NCI-H345 (cell line): Measurements from ENCODE around the gene SMAGP.
"Not testable (repeated sequence)": the region's sequence is repeated elsewhere in the genome, so short reads cannot be mapped to it uniquely, and the experiment has no call there.

Experiments
- DNase-seq: peaks from one replicate; lab custom pipeline; 2025; lab: John Stamatoyannopoulos, UW

SMAGP gene

GRCh38 chr12:51264297-51264696 lies 5.9 kb downstream of the SMAGP start:
- no peak for DNase-seq

DNA sequence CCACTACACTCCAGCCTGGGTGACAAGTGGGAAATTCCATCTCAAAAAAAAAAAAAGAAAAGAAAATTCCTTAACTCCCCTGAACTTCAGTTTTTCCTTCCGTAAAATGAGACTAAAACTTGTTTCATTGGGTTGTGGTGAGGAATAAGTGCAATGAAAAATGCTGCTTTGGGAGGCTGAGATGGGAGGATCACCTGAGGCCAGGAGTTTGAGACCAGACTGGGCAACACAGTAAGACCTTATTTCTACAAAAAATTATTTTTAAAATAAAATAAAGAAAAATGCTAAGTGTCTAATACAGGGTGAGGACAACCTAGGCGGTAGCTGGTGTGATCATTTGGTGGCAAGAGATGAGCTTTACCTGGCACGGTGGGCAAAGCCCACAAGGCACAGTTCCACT lies 6.9 kb downstream of the SMAGP start:
- no peak for DNase-seq

DNA sequence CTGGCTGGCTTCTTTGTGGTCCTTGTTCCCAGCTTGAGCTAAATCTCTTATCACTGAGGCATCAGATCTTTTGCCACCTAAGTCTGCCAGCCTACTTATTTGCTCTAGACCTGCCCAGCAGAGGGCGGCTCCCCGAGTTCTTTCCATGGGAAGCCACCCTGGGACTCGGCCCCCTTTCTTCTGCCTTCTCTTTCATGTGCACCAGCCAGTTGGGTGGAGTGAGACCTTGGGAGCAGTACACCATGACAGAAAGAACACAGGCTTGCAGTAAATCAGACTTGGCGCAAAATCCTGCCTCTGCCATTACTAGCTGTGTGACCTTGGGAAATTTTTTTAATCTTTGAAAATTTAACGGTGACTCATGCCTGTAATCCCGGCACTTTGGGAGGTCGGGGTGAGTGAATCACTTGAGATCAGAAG lies 7.4 kb downstream of the SMAGP start:
- no peak for DNase-seq

- DNase-seq = not testable (repeated sequence)
Measured at GRCh38 chr12:51259600-51259999, 10.6 kb downstream of the SMAGP start.

- no peak for DNase-seq
Measured at GRCh38 chr12:51254536-51254935, 15.7 kb downstream of the SMAGP start.

- no peak for DNase-seq
Measured at GRCh38 chr12:51253276-51253675, 16.9 kb downstream of the SMAGP start.

DNA sequence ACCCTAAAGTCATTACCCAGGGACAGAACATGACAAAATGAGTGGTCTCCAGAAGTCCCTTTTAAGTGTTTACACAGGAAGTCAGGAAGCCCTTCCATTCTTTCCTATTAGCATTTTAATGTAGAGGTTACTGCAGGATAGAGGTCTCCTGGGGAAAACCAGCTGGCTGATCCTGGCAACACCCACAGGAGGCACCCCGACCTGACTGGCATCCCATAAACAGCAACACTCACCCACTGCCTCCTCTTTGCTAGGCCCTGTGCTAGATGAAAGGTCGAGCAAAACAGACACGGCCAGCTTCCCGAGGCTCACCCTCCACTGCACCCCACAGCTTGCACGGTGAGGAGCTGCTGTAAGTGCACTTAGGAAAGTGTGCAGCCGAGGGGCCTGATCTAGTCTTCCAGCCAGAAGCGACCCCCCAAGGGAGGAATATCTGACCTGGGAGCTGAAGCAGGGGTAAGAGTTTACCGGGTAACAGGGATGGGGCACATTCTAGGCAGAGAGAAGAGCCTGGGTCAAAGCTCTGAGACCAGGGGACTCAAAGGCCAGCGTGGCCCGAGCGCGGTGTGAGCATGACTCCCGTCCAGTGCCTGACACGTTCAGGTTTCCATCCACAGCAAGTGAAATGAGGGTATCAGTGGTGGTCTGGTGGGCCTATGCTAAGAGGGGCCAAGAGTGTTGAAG lies 22.6 kb downstream of the SMAGP start:
- peak; percentile 80 for DNase-seq

- DNase-seq = no peak
Measured at GRCh38 chr12:51246254-51246853, 23.9 kb downstream of the SMAGP start.

- no peak for DNase-seq
Measured at GRCh38 chr12:51245476-51246253, 24.6 kb downstream of the SMAGP start.

DNA sequence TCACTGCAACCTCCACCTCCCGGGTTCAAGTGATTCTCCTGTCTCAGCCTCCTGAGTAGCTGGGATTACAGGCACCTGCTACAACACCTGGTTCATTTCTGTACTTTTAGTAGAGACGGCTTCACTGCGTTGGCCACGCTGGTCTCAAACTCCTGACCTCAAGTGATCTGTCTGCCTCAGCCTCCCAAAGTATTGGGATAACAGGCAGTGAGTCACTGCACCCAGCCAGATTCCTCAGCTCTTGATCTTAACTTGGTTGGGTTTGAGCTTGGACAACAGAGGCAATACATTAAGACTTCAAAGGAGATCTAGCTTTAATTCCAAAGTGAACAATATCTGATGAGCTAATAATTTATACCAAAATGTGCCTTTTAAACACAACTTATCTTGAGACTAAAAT lies 25.9 kb downstream of the SMAGP start:
- DNase-seq = no peak

- DNase-seq = no peak
Measured at GRCh38 chr12:51242876-51243275, 27.3 kb downstream of the SMAGP start.

GRCh38 chr12:51242120-51242519 lies 28.1 kb downstream of the SMAGP start:
- no peak for DNase-seq

DNA sequence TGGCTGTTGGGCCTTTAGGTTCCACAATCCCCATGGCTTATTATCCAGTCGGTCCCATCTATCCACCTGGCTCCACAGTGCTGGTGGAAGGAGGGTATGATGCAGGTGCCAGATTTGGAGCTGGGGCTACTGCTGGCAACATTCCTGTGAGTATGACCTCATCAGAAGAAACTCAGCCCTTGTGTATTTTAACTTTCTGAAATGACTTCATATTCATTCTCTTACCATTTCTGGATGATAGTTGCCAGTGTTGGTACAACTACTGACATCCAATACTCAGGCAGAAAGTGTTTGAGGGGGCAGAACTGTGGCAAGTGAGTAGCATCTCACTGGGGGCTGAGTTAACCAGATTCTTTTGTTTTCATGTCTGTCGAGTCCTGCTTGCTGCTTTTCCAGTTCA lies 29.2 kb downstream of the SMAGP start:
- no peak for DNase-seq

DNA sequence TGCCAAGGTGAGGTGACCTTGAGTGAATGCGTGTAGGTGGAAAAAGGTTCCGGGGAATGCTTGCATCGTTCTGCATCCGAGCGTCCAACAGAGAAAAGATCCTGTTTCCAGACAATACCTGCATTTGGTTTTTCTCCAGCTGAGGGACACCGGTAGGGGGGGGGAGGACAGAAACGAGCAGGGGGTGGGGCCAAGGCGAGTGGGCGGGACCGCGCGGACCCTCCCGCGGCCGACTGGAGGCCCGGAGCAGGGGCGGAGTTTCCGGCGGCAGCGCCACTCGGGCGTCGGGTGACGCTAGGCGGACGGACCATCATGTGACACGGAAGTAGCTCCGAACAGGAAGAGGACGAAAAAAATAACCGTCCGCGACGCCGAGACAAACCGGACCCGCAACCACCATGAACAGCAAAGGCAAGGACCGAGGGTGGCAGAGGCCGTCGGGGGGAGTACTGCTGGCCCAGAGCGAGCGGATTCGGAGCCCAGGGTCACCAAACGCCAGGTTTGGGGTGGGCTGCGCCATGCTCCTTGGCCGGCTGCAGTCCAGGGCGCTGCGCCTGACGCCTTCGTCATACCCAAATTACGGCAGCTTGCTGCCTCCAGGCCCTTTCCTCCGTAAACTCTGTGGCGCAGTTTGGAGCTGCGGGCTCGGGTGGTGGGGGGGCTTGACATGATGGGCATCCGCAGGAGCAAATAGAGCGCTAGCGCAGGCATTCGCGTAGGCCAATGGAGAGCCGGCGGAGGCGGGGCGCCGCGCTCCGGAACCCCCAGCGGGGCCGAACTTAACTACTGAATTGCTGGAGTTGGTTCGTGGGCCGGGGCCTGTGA lies 31.5 kb downstream of the SMAGP start, which contains the start of gene DAZAP2:
DAZAP2 (plus strand) TSS at position 317 of the 825 bp plus-strand sequence; CDS start at position 399, 82 bp downstream.
- peak; percentile 98 for DNase-seq

DNA sequence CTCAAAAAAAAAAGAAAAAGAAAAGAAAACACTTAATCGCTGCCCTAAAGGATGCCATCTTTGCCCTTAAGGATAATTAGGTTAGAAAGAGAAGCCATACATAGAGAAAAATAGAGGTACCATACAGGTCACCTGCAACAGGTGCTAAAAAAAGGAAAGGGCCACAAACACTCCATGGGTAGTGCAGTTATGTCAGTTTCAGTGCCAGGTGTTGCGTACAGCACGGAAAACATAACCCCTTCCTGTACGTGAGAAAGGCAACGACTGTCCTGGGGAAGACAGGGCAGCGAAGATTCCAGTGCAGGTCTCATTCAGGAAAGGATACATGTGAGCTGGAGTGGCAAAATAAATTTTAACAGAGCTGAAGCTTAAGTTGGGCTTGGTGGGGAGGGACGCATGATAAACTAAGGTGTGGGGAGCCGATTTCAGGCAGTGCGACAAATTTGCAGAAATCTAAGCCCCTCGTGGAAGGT lies 32.1 kb downstream of the SMAGP start:
- peak; percentile 54 for DNase-seq

DNA sequence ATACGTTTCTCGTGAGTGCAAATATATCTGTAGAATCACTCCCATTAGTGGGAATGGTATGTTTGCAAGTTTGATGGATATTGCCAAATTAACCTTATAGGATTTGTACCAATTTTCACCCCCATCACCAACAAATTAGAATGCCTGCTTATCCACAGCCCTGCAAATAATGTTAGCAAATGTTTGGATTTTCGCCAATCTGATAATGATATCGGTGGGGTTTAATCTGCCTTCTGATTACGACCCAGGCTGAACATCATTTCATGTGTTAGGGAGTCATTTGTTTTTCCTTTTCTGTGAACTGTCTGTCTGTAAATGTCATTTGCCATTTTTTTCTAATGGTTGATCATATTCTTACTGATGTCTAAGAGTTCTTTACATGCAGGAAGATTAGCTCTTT lies 35.7 kb downstream of the SMAGP start:
- DNase-seq = no peak

- DNase-seq = no peak
Measured at GRCh38 chr12:51232642-51233041, 37.6 kb downstream of the SMAGP start.

DNA sequence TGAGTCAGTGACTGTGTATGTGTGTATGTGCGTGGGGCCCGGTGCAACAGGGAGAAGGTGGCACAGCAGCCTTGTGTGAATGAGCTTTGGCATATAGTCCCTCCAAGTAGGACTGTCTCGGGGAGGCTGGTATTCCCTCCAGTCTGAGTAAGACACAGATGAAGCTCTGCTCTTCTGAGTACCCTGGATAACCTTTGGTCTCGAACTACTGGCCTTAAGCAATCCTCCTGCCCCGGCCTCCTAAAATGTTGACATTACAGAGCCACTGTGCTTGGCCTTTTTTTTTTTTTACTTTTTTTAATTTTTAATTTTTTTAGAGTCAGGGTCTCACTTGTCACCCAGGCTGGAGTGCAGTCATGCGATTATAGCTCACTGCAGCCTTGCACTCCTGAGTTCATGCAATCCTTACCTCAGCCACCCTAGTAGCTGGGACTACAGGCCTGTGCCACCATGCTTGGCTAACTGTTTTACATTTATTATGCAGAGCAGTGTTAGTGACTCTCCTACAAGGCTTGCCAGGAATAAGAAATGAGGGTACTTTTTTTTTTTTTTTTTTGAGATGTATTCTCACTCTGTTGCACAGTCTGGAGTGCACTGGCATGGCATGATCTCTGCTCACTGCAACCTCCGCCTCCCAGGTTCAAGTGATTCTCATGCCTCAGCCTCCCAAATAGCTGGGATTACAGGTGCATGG lies 41.0 kb downstream of the SMAGP start:
- no peak for DNase-seq

- DNase-seq = no peak
Measured at GRCh38 chr12:51227962-51228361, 42.3 kb downstream of the SMAGP start.

DNA sequence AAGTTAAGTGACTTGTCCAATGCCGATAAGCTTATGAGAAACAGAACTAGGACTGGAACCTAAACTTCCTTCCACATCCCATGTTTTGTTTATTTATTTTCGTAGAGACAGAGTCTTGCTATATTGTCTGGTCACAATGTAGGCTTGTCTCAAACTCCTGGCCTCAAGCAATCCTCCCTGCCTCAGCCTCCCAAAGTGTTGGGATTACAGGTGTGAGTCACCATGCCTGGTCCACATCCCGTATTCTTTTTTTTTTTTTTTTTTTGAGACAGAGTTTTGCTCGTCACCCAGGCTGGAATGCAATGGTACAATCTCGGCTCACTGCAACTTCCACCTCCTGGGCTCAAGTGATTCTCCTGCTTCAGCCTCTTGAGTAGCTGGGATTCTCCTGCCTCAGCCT lies 43.1 kb downstream of the SMAGP start:
- DNase-seq = not testable (repeated sequence)

DNA sequence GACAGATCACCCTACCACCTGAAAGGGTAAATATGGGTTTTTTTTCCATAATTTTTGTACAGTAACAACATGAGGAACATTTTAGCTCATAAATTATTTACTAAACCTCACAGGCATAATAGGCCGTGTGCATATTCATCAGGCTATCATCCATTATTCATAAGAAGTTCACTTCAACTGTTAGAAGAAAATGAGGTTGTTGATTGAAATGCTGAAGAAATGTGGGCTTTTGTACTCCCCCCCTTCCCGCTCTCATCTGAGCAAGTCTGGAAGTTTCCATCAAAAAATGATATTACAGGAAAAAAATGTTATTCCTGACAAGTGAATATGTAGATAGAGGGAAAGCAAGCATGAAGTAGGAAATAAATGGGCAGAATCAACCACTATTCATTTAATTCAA lies 44.4 kb downstream of the SMAGP start:
- DNase-seq = no peak
